Inflammatory macrophage treated with lipopolysaccharide for 4 hours (primary cell): Measurements from ENCODE around the gene LEF1.
"Not testable (repeated sequence)": the region's sequence is repeated elsewhere in the genome, so short reads cannot be mapped to it uniquely, and the experiment has no call there.

ENCODE experiments used
- DNase-seq: peaks from one replicate; pipeline ENCODE4 v3.0.0-alpha.2; 2020

Gene LEF1

DNA sequence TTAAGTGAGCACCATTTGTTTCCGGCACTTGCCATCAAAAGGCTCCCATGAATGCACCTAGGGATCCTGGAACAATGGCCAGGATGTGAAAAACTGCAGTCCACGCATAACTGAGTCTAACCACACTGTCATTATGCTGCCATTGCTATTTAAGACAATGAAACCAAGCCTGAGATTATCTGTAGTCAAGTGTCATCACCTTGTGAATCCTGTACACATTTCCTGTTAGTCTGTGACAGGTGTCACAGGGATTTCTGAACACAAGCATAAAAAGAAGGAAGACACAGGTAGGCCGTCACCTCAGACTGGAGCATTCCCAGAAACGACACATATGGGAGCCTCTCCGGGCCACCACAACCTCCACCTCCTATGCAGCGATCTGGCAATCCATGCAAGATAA is 112.3 kb downstream of the LEF1 start:
- no peak for DNase-seq

- no peak for DNase-seq
Observed at GRCh38 chr4:108055787-108056186, 112.9 kb downstream of the LEF1 start.

DNA sequence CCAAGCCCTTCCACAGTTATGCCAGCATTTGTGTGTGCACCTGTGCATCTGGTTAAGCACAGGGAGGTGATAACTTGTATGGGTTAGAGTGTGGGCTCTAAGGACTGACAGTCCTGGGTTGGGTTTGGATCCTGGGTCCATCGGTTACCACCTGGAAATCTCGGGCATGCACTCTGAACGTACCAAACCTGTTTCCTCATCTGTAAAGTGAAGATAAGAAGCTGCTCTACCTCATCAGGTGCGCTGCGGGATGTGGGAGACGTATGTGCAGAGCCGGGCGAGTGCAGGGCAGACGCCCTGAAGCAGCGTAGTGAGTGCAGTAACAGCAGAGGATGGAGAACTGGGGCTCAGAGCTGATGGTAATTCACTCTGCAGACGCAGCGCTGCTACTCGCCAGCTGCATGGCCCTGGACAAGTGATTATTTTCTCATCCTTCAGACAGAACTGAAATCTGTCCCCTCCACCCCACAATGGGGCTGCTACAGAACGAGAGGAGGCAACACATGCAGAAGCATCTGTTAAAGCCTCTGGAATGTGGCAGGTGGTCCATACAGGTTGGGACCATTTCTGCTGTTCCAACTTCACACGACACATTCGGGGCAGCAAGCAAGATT is 114.6 kb downstream of the LEF1 start:
- DNase-seq, result no peak

- no peak for DNase-seq
Observed at GRCh38 chr4:108053251-108053711, 115.5 kb downstream of the LEF1 start.

- no peak for DNase-seq
Observed at GRCh38 chr4:108052558-108053120, 116.1 kb downstream of the LEF1 start.

- no peak for DNase-seq
Observed at GRCh38 chr4:108051343-108051742, 117.4 kb downstream of the LEF1 start.

GRCh38 chr4:108050166-108051111 is 118.3 kb downstream of the LEF1 start:
- not testable (repeated sequence) for DNase-seq

- no peak for DNase-seq
Observed at GRCh38 chr4:108049406-108049805, 119.3 kb downstream of the LEF1 start.

DNA sequence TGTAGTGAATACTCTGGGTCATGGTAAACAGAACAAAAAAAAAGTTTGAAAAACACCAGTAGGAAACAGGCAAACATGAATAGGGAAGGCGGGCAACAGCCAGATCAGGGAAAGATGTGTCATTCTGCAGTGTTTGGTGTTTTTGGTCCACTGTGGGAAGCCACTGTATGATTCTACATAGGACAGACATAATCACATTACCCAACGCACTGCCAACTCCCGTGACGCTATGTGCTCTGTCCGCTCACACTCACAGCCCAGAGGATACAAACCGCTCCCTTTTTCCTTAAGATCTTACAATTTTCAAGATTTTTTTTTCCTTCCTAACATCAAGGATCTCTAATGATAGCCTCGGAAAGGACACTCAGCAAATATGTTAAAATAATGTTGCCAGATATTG is 119.7 kb downstream of the LEF1 start:
- DNase-seq, result no peak

DNA sequence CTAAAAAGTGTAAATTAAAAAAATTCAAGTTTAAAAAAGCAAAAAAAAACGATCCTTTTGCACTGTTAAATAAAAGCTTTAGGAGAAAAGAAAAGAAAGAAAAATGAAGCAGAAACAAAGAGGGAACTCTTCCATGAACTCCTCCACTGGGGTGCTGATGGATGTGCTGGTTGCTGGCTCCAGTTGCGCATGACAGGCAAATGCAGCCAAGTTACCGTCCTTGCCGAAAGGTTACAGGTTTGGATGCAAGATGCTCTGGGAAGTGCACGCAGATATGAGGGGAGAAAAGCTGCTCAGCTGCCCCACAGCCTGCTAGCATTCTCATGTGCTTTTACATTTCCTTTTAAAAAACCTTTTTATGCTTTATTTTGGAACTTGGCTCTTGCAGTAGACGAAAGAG is 120.6 kb downstream of the LEF1 start:
- no peak for DNase-seq

- no peak for DNase-seq
Observed at GRCh38 chr4:108047199-108047598, 121.5 kb downstream of the LEF1 start.

DNA sequence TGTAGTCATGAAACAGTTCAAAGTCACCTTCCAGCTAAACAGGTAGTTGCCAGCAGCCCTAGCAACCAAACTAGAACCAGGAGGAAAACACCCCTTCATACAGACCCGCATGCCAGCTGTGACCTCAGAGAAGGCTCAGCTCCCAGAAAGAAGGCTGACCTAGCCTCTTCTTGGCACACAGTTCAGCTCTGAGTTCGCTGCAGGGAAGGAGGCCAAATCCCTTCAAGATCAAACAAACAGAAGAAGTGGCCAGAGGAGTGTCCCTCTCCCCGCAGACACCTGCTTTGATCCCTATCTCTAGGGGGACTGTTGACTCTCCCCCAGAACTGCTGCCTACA is 123.1 kb downstream of the LEF1 start:
- no peak for DNase-seq

DNA sequence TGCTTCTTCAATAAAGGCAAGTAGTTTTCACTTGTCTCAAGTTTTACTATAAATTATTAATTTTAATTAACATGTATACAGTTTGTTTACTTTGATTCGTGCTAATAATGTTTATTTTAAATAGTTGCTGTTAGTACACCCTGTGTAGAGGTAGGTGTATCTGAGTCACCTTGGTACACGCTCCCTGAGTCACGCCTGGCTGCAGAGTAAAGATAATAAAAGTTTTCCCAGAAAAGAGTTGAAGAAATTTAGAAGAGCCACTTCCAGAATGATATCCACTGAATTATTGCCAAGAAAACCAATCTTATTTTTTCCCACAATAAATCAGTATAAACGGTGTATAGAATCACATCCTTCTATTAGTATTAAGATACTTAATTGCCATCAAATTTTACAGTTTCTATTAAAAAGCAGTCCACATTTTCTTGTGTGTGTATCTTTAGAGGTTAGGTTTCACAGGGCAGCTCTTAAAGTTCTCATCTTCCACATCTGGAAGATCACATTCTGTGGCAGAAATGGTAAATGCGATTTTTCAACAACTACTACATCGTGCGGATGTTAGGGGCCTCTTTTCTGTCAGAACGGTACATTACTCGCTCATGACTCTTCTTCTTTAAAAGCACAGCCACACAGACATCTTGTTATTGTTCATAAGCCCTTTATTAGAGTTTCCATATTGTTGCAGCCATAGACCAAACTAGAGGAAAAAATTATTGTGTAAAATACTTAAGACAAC is 123.6 kb downstream of the LEF1 start:
- no peak for DNase-seq

DNA sequence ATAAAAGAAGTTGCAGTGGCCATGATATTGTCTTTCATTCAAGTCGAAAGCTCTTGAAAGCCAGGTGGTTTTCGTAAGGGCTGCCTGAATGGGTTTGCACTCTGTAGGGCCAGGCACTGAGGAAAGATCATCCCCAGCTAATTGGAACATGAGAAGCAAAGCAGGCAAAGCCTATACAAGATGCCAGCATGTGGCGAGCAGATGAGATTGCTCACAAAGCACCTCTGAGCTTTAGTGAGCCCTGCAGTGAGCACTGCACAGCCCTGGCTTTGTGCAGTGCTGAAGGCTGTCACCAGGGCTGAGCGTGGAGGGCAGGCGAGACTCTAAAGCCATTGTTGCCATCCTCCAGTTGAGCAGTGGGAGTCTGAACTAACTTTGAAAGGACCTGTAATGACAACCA is 125.2 kb downstream of the LEF1 start:
- no peak for DNase-seq

- DNase-seq, result no peak
Observed at GRCh38 chr4:108042927-108043326, 125.8 kb downstream of the LEF1 start.

- DNase-seq, result no peak
Observed at GRCh38 chr4:108037884-108038283, 130.8 kb downstream of the LEF1 start.

- DNase-seq, result no peak
Observed at GRCh38 chr4:108036213-108036612, 132.5 kb downstream of the LEF1 start.

- no peak for DNase-seq
Observed at GRCh38 chr4:108035691-108036090, 133.0 kb downstream of the LEF1 start.

DNA sequence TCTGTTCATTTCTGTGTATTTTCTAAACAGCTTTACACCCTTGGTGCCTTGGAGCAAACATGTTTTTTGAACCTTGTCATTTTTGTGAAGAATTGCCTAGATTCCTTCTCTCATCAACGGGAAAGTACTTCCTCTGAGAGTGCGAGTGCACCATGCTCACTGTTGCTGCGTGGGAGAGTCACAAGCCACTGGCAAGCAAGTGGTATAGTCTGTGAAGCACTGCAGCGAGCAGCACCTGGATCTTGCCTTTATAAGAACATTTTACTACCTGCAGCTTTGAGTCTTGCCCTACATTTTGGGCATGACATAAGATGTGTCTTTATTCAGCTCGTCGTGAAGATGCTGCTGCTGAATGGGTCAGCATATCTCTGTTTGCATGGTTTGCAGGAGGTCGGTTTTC is 134.2 kb downstream of the LEF1 start:
- no peak for DNase-seq

DNA sequence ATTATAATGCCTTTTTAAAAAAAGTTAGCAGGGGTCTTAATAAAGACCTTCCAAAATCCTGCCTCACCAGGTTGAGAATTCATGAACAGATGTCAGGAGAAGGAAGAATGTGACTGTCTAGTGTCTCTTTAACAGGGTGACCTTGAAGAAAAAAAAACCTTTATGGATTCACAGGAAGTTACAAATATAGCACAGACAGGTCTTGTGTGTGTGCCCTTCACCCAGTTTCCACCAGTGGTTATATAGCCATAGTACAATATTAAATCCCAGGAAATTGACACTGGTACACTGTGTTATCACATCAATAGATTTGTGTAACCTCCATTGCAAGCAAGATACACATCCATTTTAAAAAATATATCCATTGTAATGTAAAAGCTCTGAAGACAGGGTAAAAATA is 135.4 kb downstream of the LEF1 start:
- no peak for DNase-seq

- DNase-seq, result no peak
Observed at GRCh38 chr4:108031427-108032083, 137.2 kb downstream of the LEF1 start.

DNA sequence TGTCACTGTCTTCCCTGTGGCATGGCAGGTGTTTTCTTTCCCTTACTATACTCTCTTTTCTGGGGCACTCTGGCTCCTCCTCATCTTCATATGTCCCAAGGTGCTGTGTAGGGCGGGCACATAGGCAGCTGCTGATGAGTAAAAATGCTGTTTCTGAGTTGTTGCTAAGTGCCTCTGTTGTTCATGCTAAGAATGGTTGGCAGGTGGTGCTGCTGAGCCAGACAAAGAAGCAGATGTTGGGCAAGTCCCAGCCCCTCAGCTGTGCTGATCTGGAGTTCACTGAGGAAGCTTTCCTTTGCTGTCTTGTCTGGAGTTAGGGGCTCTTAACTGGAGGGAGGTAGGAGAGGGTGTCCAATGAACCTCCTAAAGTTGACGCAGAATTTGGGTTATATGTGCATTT is 138.4 kb downstream of the LEF1 start:
- DNase-seq, result peak; percentile 24

DNA sequence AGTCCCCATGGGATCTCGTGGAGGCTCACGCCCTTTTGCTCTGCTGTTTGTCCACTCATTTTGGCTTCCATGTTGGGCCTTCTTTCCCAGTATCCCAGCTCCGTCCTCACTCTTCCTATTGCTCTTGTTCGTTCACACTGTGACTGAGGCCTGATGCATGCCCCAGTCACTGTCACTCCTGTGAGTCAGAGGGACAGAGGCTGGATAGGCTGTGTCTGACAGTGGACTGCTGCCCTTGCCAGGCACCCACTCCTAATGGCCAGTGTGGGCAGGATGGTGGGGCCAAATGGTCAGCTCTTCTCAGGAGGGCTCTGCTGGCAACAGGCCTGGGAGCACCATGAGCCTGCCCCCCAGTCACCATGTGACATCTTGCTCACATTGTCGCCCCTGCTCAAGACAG is 139.0 kb downstream of the LEF1 start:
- DNase-seq, result no peak
